Uterus (tissue), 4 donors: ENCODE results near the gene PITX2. TPM values are rescaled to one million over a fixed set of nuclear protein-coding genes. Genes with fewer than 3 reads are reported as not detected.

Experiments used
- DNase-seq, 2 donors: peaks; one replicate each; pipeline ENCODE4 v3.0.0-alpha.2; 2019 to 2020
- H3K27ac ChIP-seq, 2 donors: fragments of 200-600 bp; sonication (generic); 1 replicate in 1 of 2; 2 replicates in 1 of 2; pipeline ENCODE4 v1.5.1; 2016 to 2018
- H3K27me3 ChIP-seq, 2 donors: fragments of 200-600 bp; sonication (generic); one replicate each; pipeline ENCODE4 v1.5.1; 2018 to 2019; ENCODE audit warnings: control low read depth in 1 of 2
- H3K36me3 ChIP-seq, 2 donors: fragments of 200-600 bp; sonication (generic); one replicate each; pipeline ENCODE4 v1.5.1; 2019; ENCODE audit warnings: control low read depth in 1 of 2
- H3K4me1 ChIP-seq, 2 donors: fragments of 200-600 bp; sonication (generic); one replicate each; pipeline ENCODE4 v1.5.1; 2018 to 2019; ENCODE audit warnings: control low read depth in 1 of 2
- H3K4me3 ChIP-seq, 2 donors: fragments of 200-600 bp; sonication (generic); 1 replicate in 1 of 2; 2 replicates in 1 of 2; pipeline ENCODE4 v1.5.1; 2018 to 2019; ENCODE audit warnings: mild to moderate bottlenecking in 1 of 2
- H3K9me3 ChIP-seq, 2 donors: fragments of 200-600 bp; sonication (generic); one replicate each; pipeline ENCODE4 v1.5.1; 2019; ENCODE audit warnings: control low read depth in 1 of 2
- POLR2A ChIP-seq, 2 donors: fragments of 450-650 bp; IDR thresholded peaks; one replicate each; pipeline ENCODE4 v1.6.1; 2016; ENCODE audit warnings: antibody characterized with exemption in 2 of 2, mild to moderate bottlenecking in 1 of 2, moderate library complexity in 1 of 2
- intact Hi-C: fragments of 100-400 bp; cut with DNase I; formaldehyde crosslinking; loops from one replicate; pipeline ENCODE4 v1.15.1; 2023; ENCODE audit warnings: low total_unique reads
- total RNA-seq, 4 donors: library from RNA; depleted of rRNA in 3 of 4; stranded (reverse); fragments of >200 nt in 3 of 4; gene quantifications; one replicate each; pipeline versions ENCODE4 v1.1.0 to v1.2.4, GENCODE V29; 2014 to 2023
- TF ChIP-seq, protein P1 (sequence below), 4 experiments: fragments of 200-600 bp in 2 of 4; fragments of 450-650 bp in 2 of 4; sonication (generic) in 2 of 4; IDR thresholded peaks; one replicate each; pipeline ENCODE4 v1.5.1; 2016 to 2019; ENCODE audit warnings: antibody characterized with exemption in 4 of 4, mild to moderate bottlenecking in 2 of 4, moderate library complexity in 1 of 4
- donor health status: DM: yes; HTN: yes; CAD: no.

Gene PITX2
- total RNA-seq, result under 1 TPM in 1 of 4 donors, not detected in 3; 0.14 TPM

DNA sequence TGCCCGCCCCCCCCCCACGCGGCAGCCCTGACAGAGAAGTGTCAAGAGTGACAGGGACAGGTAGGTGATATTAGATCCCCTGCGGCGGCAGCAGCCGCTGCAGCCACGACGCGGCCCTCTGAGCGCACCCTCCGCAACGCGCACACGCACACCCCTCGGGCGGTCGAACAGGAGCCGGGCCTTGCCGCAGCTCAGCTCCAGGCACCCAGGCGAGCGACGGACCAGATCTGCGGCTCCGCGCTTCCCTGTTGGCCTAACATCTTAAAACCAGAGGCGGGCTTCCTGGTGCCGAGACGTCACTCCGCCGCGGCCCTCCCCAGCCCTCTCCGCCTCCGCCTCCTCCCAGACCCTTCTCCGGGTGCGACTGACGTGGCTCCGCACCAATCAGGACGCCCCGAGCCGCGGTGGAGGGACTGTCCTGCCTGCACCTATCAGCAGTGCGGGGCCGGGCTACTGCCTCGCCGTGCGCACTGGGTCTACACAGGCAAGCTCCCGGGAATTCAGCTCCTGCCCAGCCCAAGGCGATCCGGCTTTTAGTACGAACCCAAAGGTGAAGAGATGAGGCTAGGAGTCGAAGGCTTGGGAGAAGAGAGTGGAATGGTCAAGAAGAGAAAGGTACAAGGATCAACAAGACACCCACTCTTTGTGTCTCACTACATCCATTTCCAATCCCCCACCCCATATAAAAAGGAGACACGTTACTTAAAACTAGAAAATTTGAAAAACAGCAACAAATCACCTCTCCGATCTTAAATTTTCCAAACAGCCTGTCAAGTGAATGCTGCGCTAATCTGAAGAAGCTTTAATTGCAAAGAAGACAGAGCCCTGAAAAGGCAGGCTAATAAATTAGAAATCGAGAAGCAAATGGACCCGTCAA is at the start of gene PITX2:
Gene PITX2, minus strand, starts transcription at position 237 of the 877 bp plus-strand sequence. CDS start 617 bp downstream, outside the sequence.
- Histone ChIP-seq H3K27me3 (peaks cover 40 to 94% of the 10 kb centered on the region in 2 donors), H3K4me3 (peak within 1 kb of the TSS in 1 of 2 donors; percentile 27), H3K4me1 (peaks cover 0 to 11% of the 10 kb centered on the region in 2 donors), H3K9me3 (no peaks in the 10 kb centered on the region), H3K36me3 (no peaks in the 10 kb centered on the region), H3K27ac (no peak within 1 kb of the TSS)
- no peak for TF ChIP-seq POLR2A (IDR thresholded peaks at IDR 0.05)
- TF ChIP-seq, protein P1, sequence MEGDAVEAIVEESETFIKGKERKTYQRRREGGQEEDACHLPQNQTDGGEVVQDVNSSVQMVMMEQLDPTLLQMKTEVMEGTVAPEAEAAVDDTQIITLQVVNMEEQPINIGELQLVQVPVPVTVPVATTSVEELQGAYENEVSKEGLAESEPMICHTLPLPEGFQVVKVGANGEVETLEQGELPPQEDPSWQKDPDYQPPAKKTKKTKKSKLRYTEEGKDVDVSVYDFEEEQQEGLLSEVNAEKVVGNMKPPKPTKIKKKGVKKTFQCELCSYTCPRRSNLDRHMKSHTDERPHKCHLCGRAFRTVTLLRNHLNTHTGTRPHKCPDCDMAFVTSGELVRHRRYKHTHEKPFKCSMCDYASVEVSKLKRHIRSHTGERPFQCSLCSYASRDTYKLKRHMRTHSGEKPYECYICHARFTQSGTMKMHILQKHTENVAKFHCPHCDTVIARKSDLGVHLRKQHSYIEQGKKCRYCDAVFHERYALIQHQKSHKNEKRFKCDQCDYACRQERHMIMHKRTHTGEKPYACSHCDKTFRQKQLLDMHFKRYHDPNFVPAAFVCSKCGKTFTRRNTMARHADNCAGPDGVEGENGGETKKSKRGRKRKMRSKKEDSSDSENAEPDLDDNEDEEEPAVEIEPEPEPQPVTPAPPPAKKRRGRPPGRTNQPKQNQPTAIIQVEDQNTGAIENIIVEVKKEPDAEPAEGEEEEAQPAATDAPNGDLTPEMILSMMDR (IDR thresholded peaks at IDR 0.05), result no peak
- intact Hi-C loops, result no loop called here
- DNase-seq, result peak; percentile 36 to 37

- H3K4me3 ChIP-seq, result no peak overlapping the region
- DNase-seq, result no peak
- no peaks in the 10 kb centered on the region for H3K27me3 ChIP-seq
- no peaks in the 10 kb centered on the region for H3K4me1 ChIP-seq
- intact Hi-C loops, result no loop called here
- no peaks in the 10 kb centered on the region for H3K36me3 ChIP-seq
- H3K27ac ChIP-seq, result no peak overlapping the region
- no peaks in the 10 kb centered on the region for H3K9me3 ChIP-seq
- no peak for TF ChIP-seq POLR2A (IDR thresholded peaks at IDR 0.05)
- TF ChIP-seq, protein P1 (IDR thresholded peaks at IDR 0.05), result no peak
Observed at GRCh38 chr4:110671679-110672078, 48.8 kb upstream of the PITX2 start.

- no peak for DNase-seq
- no peak overlapping the region for H3K4me3 ChIP-seq
- TF ChIP-seq POLR2A (IDR thresholded peaks at IDR 0.05), result no peak
- TF ChIP-seq, protein P1 (IDR thresholded peaks at IDR 0.05), result no peak
- H3K4me1 ChIP-seq, result no peaks in the 10 kb centered on the region
- intact Hi-C loops, result no loop called here
- H3K27ac ChIP-seq, result no peak overlapping the region
- H3K27me3 ChIP-seq, result no peaks in the 10 kb centered on the region
- H3K9me3 ChIP-seq, result no peaks in the 10 kb centered on the region
- no peaks in the 10 kb centered on the region for H3K36me3 ChIP-seq
Observed at GRCh38 chr4:110669663-110670062, 46.8 kb upstream of the PITX2 start.

DNA sequence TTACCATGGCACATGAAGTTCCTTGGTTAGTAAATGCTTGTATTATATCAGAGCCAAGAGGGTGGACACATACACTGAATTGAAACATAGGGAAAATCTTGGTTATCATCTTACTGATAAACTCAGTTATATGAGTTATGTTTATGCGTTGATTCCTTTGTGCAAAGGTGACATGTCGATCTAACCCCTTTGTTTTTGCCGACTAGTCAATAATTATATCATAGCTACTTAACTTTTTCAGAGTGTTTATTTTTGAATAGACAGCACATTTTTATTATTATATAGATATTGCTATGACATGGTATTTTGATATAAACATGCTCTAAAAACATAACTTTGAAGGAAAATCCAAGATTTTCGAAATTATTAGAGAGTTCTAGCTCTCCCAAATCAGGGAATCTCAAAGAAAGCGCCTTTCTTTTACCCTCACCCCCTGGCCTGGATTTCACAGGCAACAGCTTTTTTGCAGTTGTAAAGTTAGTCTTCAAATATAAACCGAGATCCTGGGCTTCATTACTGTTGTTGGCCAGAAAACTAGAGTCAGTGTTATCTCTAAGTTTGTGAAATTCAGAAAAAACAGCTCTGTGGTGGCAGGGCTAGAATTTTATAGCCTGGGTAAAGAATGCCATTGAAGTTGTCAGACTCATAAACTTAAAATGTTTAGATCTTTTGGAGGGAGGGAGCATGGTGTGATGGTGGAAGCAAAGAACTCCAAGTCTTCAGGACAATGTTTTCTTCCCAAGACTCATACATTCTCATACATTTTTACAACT is 45.8 kb upstream of the PITX2 start:
- intact Hi-C loops, result no loop called here
- Histone ChIP-seq H3K36me3 (no peaks in the 10 kb centered on the region), H3K27ac (no peak overlapping the region), H3K4me3 (no peak overlapping the region), H3K27me3 (no peaks in the 10 kb centered on the region), H3K4me1 (no peaks in the 10 kb centered on the region), H3K9me3 (no peaks in the 10 kb centered on the region)
- no peak for TF ChIP-seq POLR2A (IDR thresholded peaks at IDR 0.05)
- TF ChIP-seq, protein P1 (IDR thresholded peaks at IDR 0.05), result no peak
- no peak for DNase-seq

GRCh38 chr4:110667670-110668069 is 44.8 kb upstream of the PITX2 start:
- TF ChIP-seq POLR2A (IDR thresholded peaks at IDR 0.05), result no peak
- TF ChIP-seq, protein P1 (IDR thresholded peaks at IDR 0.05), result no peak
- H3K27me3 ChIP-seq, result no peaks in the 10 kb centered on the region
- H3K36me3 ChIP-seq, result no peaks in the 10 kb centered on the region
- no peaks in the 10 kb centered on the region for H3K9me3 ChIP-seq
- no peaks in the 10 kb centered on the region for H3K4me1 ChIP-seq
- DNase-seq, result no peak
- intact Hi-C loops, result no loop called here
- no peak overlapping the region for H3K27ac ChIP-seq
- H3K4me3 ChIP-seq, result no peak overlapping the region
